HEK293 (cell line): Measurements from ENCODE around the gene KCNK2.

Experiments
- CTCF ChIA-PET: fragments of 350-600 bp; formaldehyde crosslinking; extraction: SDS; loops from one replicate; lab custom pipeline; 2021; ENCODE audit warnings: antibody characterized with exemption; lab: Yijun Ruan, JAX
- POLR2A ChIA-PET: fragments of 300-600 bp; formaldehyde crosslinking; extraction: SDS; loops from one replicate; lab custom pipeline; 2020; ENCODE audit warnings: antibody characterized with exemption, inconsistent platforms; lab: Yijun Ruan, JAX
- H3K27ac ChIP-seq: fragments of 200-500 bp; sonication (Bioruptor generic); 2 replicates; pipeline ENCODE4 v1.5.1; 2014; ENCODE audit warnings: low read depth, low read length, control low read depth, inconsistent platforms; ENCODE audit errors: extremely low read depth
- H3K36me3 ChIP-seq, 2 experiments: fragments of 200-500 bp in 1 of 2; sonication (Bioruptor generic) in 1 of 2; 1 replicate in 1 of 2; 2 replicates in 1 of 2; pipeline ENCODE4 v1.5.1; 2014 to 2017; ENCODE audit warnings: inconsistent platforms in 2 of 2, low read length in 2 of 2; ENCODE audit not compliant: control insufficient read depth in 2 of 2, insufficient read depth in 1 of 2
- H3K4me1 ChIP-seq: fragments of 200-500 bp; sonication (Bioruptor generic); 2 replicates; pipeline ENCODE4 v1.5.1; 2014; ENCODE audit warnings: mild to moderate bottlenecking, low read length, inconsistent platforms; ENCODE audit not compliant: control insufficient read depth, insufficient read depth
- H3K4me3 ChIP-seq: 2 replicates; pipeline ENCODE4 v1.5.1; 2011; ENCODE audit warnings: low read depth, mild to moderate bottlenecking, control low read depth, low read length, moderate library complexity
- H3K9me3 ChIP-seq: fragments of 200-500 bp; sonication (Bioruptor generic); 2 replicates; pipeline ENCODE4 v1.5.1; 2014; ENCODE audit warnings: low read depth, low read length, inconsistent platforms; ENCODE audit not compliant: control insufficient read depth, insufficient read depth
- GLI2 ChIP-seq: fragments of 450-650 bp; formaldehyde crosslinking; IDR thresholded peaks from 2 replicates; pipeline ENCODE4; 2017; ENCODE audit warnings: missing biosample characterization, missing genetic modification characterization, low read depth, borderline replicate concordance
- IKZF3 ChIP-seq: fragments of 450-650 bp; IDR thresholded peaks from 2 replicates; pipeline ENCODE4 v1.5.0; 2018; ENCODE audit warnings: missing biosample characterization, mild to moderate bottlenecking, missing genetic modification characterization, moderate library complexity
- MZF1 ChIP-seq: fragments of 450-650 bp; formaldehyde crosslinking; IDR thresholded peaks from 2 replicates; pipeline ENCODE4 v1.5.1; 2017; ENCODE audit warnings: missing biosample characterization, missing genetic modification characterization, borderline replicate concordance
- SCRT2 ChIP-seq: fragments of 450-650 bp; formaldehyde crosslinking; IDR thresholded peaks from 2 replicates; pipeline ENCODE4 v1.5.1; 2016; ENCODE audit warnings: missing biosample characterization, missing genetic modification characterization
- ZBTB1 ChIP-seq: fragments of 450-650 bp; formaldehyde crosslinking; IDR thresholded peaks from 2 replicates; pipeline ENCODE4 v1.5.1; 2016; ENCODE audit warnings: missing biosample characterization, missing genetic modification characterization
- ZBTB8A ChIP-seq: fragments of 450-650 bp; formaldehyde crosslinking; IDR thresholded peaks from 2 replicates; pipeline ENCODE4 v1.5.1; 2016; ENCODE audit warnings: missing biosample characterization, missing genetic modification characterization
- ZNF140 ChIP-seq: fragments of 450-650 bp; formaldehyde crosslinking; IDR thresholded peaks from 2 replicates; pipeline ENCODE4 v1.5.1; 2016; ENCODE audit warnings: missing biosample characterization, missing genetic modification characterization
- ZNF169 ChIP-seq: fragments of 450-650 bp; formaldehyde crosslinking; IDR thresholded peaks from 2 replicates; pipeline ENCODE4 v1.5.1; 2016; ENCODE audit warnings: missing biosample characterization, missing genetic modification characterization
- ZNF174 ChIP-seq: fragments of 450-650 bp; formaldehyde crosslinking; IDR thresholded peaks from 2 replicates; pipeline ENCODE4 v1.5.0; 2017; ENCODE audit warnings: missing biosample characterization, mild to moderate bottlenecking, missing genetic modification characterization
- ZNF223 ChIP-seq: fragments of 450-650 bp; formaldehyde crosslinking; IDR thresholded peaks from 2 replicates; pipeline ENCODE4 v1.5.1; 2016; ENCODE audit warnings: missing biosample characterization, missing genetic modification characterization
- ZNF416 ChIP-seq: fragments of 450-650 bp; formaldehyde crosslinking; IDR thresholded peaks from 2 replicates; pipeline ENCODE4 v1.5.1; 2016; ENCODE audit warnings: missing biosample characterization, missing genetic modification characterization
- ZNF664 ChIP-seq: fragments of 450-650 bp; formaldehyde crosslinking; IDR thresholded peaks from 2 replicates; pipeline ENCODE4 v1.5.1; 2016; ENCODE audit warnings: missing biosample characterization, missing genetic modification characterization
- ZNF776 ChIP-seq: fragments of 450-650 bp; formaldehyde crosslinking; IDR thresholded peaks from 2 replicates; pipeline ENCODE4 v1.5.0; 2017; ENCODE audit warnings: missing biosample characterization, missing genetic modification characterization, borderline replicate concordance
- ZNF791 ChIP-seq: fragments of 450-650 bp; formaldehyde crosslinking; IDR thresholded peaks from 2 replicates; pipeline ENCODE4 v1.5.1; 2016; ENCODE audit warnings: missing biosample characterization, missing genetic modification characterization
- ZXDB ChIP-seq: fragments of 450-650 bp; formaldehyde crosslinking; IDR thresholded peaks from 2 replicates; pipeline ENCODE4 v1.5.1; 2016; ENCODE audit warnings: missing biosample characterization, missing genetic modification characterization
- TF ChIP-seq, protein P1 (sequence below): sonication (generic); formaldehyde crosslinking; IDR thresholded peaks from 2 replicates; pipeline ENCODE4 v1.8.1; 2022; ENCODE audit warnings: mild to moderate bottlenecking, moderate library complexity, missing genetic modification reagents
- TF ChIP-seq, protein P2 (sequence below): fragments of 450-650 bp; formaldehyde crosslinking; IDR thresholded peaks from 2 replicates; pipeline ENCODE4 v1.5.1; 2016; ENCODE audit warnings: missing biosample characterization, missing genetic modification characterization
- TF ChIP-seq, protein P3 (sequence below): fragments of 450-650 bp; formaldehyde crosslinking; conservative IDR thresholded peaks from 2 replicates; pipeline ENCODE4 v1.5.1; 2016; ENCODE audit warnings: low read depth, missing biosample characterization, missing genetic modification characterization
- TF ChIP-seq, protein P4 (sequence below): fragments of 450-650 bp; formaldehyde crosslinking; IDR thresholded peaks from 2 replicates; pipeline ENCODE4 v1.5.1; 2016; ENCODE audit warnings: missing biosample characterization, missing genetic modification characterization

Gene KCNK2

DNA sequence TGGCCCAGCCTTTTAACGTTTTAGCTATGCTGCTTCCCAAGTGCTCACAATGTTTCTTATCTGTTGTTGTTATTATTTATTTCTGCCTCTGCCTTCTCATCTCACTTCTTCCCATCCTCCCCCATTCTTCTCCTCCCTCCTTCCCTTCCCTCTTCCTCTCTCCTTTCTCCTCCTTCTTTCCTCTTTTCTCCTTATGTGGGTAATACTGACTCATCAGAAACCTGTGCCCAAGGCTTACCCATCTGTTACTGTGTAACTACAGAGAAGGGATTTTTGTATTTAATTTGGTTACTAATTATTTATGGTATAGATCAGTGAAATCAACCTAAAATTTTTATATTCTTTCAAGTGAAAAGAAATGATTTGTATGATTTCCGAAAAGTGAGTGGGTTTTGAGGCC lies 120.3 kb downstream of the KCNK2 start (continued):
- TF ChIP-seq, protein P1, sequence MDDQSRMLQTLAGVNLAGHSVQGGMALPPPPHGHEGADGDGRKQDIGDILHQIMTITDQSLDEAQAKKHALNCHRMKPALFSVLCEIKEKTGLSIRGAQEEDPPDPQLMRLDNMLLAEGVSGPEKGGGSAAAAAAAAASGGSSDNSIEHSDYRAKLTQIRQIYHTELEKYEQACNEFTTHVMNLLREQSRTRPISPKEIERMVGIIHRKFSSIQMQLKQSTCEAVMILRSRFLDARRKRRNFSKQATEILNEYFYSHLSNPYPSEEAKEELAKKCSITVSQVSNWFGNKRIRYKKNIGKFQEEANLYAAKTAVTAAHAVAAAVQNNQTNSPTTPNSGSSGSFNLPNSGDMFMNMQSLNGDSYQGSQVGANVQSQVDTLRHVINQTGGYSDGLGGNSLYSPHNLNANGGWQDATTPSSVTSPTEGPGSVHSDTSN = no peak
- TF ChIP-seq ZNF791 (tag by site-specific recombination) = no peak
- TF ChIP-seq ZNF174 = no peak
- TF ChIP-seq, protein P2, sequence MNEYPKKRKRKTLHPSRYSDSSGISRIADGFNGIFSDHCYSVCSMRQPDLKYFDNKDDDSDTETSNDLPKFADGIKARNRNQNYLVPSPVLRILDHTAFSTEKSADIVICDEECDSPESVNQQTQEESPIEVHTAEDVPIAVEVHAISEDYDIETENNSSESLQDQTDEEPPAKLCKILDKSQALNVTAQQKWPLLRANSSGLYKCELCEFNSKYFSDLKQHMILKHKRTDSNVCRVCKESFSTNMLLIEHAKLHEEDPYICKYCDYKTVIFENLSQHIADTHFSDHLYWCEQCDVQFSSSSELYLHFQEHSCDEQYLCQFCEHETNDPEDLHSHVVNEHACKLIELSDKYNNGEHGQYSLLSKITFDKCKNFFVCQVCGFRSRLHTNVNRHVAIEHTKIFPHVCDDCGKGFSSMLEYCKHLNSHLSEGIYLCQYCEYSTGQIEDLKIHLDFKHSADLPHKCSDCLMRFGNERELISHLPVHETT (tag by site-specific recombination) = no peak
- no peak for TF ChIP-seq ZNF664 (tag by site-specific recombination)
- TF ChIP-seq, protein P3, sequence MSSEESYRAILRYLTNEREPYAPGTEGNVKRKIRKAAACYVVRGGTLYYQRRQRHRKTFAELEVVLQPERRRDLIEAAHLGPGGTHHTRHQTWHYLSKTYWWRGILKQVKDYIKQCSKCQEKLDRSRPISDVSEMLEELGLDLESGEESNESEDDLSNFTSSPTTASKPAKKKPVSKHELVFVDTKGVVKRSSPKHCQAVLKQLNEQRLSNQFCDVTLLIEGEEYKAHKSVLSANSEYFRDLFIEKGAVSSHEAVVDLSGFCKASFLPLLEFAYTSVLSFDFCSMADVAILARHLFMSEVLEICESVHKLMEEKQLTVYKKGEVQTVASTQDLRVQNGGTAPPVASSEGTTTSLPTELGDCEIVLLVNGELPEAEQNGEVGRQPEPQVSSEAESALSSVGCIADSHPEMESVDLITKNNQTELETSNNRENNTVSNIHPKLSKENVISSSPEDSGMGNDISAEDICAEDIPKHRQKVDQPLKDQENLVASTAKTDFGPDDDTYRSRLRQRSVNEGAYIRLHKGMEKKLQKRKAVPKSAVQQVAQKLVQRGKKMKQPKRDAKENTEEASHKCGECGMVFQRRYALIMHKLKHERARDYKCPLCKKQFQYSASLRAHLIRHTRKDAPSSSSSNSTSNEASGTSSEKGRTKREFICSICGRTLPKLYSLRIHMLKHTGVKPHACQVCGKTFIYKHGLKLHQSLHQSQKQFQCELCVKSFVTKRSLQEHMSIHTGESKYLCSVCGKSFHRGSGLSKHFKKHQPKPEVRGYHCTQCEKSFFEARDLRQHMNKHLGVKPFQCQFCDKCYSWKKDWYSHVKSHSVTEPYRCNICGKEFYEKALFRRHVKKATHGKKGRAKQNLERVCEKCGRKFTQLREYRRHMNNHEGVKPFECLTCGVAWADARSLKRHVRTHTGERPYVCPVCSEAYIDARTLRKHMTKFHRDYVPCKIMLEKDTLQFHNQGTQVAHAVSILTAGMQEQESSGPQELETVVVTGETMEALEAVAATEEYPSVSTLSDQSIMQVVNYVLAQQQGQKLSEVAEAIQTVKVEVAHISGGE = no peak
- no peak for TF ChIP-seq ZNF416 (tag by site-specific recombination)

DNA sequence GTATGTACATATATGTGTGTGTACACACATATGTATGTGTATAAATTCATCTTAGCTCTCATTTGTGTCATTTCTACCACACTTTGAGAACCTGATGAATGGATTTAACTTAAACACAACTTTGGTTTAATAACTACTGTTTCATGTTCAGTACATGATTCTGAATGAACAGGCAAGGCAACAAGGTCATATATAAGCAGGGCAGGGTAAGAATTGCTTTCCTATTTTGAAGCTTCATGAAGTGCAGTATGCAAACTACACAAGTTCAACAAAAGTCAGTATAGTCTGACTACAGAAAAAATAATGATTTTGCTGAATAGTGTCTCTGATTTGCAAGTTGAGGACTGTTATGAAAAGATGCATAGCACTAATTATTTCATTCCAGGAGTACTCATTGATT lies 127.6 kb downstream of the KCNK2 start:
- Histone ChIP-seq H3K9me3 (no peaks in the 10 kb centered on the region), H3K27ac (no peak overlapping the region), H3K4me1 (no peaks in the 10 kb centered on the region), H3K4me3 (no peak overlapping the region), H3K36me3 (no peaks in the 10 kb centered on the region)
- CTCF ChIA-PET = interaction anchor here (1.0 kb wide), 1 partner anchor 20 kb away, joined by 3 read pairs; no protein-coding TSS in a partner anchor
- POLR2A ChIA-PET = no interaction called here
- TF ChIP-seq MZF1 (tag by site-specific recombination) (no peak), ZNF140 (tag by site-specific recombination) (no peak), IKZF3 (tag by site-specific recombination) (no peak), ZBTB1 (tag by site-specific recombination) (no peak), ZNF169 (tag by site-specific recombination) (no peak), ZNF776 (tag by site-specific recombination) (no peak), SCRT2 (tag by site-specific recombination) (no peak), ZBTB8A (no peak), ZXDB (tag by site-specific recombination) (no peak), GLI2 (tag by site-specific recombination) (no peak)
- TF ChIP-seq, protein P4, sequence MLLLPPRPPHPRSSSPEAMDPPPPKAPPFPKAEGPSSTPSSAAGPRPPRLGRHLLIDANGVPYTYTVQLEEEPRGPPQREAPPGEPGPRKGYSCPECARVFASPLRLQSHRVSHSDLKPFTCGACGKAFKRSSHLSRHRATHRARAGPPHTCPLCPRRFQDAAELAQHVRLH (tag by site-specific recombination) = no peak

DNA sequence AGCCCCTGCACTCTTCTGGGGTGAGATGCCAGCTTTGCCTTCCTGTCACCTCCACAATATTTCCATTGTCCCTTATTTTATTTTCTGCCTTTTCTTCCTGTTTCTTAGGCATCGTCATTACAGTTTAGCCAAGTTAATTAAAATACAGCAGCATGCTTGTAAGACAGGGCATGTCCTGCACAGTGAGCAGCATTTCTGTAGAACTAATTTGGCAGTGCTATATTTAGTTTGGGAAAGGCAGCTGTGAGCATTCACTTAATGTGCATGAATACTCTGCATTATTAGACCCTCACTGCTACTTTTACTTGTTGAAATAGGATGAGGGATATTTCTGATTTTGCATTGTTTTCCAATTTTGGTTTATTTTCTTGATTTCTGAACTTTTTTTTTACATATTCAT lies 133.3 kb downstream of the KCNK2 start:
- ChIA-PET CTCF (no interaction called here), POLR2A (no interaction called here)
- H3K4me1 ChIP-seq = no peaks in the 10 kb centered on the region

More for the DNA sequence above, 133.3 kb downstream of the KCNK2 start:
- H3K36me3 ChIP-seq = no peaks in the 10 kb centered on the region
- no peak for TF ChIP-seq MZF1 (tag by site-specific recombination)
- no peak for TF ChIP-seq ZNF223
- no peak overlapping the region for H3K4me3 ChIP-seq
- no peak overlapping the region for H3K27ac ChIP-seq
- no peaks in the 10 kb centered on the region for H3K9me3 ChIP-seq
